Karpas-422 (cell line): ENCODE data around the gene SLC35B3. TPM values are rescaled to one million over a fixed set of nuclear protein-coding genes. Genes with fewer than 3 reads are reported as not detected.

Source experiments
- DNase-seq: peaks from one replicate; pipeline ENCODE4 v3.0.0-alpha.2; 2015
- H2AFZ ChIP-seq: fragments of 200-600 bp; sonication (generic); 2 replicates; pipeline ENCODE4 v1.6.1; 2014; ENCODE audit warnings: antibody characterized with exemption, low read length, mixed read lengths
- H3K27ac ChIP-seq: fragments of 200-600 bp; sonication (generic); 2 replicates; pipeline ENCODE4 v1.5.1; 2014; ENCODE audit warnings: mild to moderate bottlenecking, low read length, moderate library complexity
- H3K27me3 ChIP-seq: fragments of 200-600 bp; sonication (generic); 2 replicates; pipeline ENCODE4 v1.6.1; 2014; ENCODE audit warnings: low read length, mixed read lengths
- H3K36me3 ChIP-seq: fragments of 200-600 bp; sonication (generic); 2 replicates; pipeline ENCODE4 v1.6.1; 2014; ENCODE audit warnings: low read length, mixed read lengths; ENCODE audit not compliant: insufficient read depth
- H3K4me1 ChIP-seq: fragments of 200-600 bp; sonication (generic); 2 replicates; pipeline ENCODE4 v1.6.1; 2014; ENCODE audit warnings: mild to moderate bottlenecking, low read length, mixed read lengths
- H3K4me2 ChIP-seq: fragments of 200-600 bp; sonication (generic); 2 replicates; pipeline ENCODE4 v1.6.1; 2014; ENCODE audit warnings: low read length, low read depth, mild to moderate bottlenecking; ENCODE audit not compliant: poor library complexity, severe bottlenecking
- H3K4me3 ChIP-seq: fragments of 200-600 bp; sonication (generic); 2 replicates; pipeline ENCODE4 v1.5.1; 2014; ENCODE audit warnings: mild to moderate bottlenecking, antibody characterized with exemption, low read length, mixed read lengths
- H3K79me2 ChIP-seq: fragments of 200-600 bp; sonication (generic); 2 replicates; pipeline ENCODE4 v1.6.1; 2014; ENCODE audit warnings: mild to moderate bottlenecking, low read length, mixed read lengths
- H3K9ac ChIP-seq: fragments of 200-600 bp; sonication (generic); 2 replicates; pipeline ENCODE4 v1.6.0; 2014; ENCODE audit warnings: low read length
- H3K9me2 ChIP-seq: fragments of 200-600 bp; sonication (generic), shearing (Covaris generic); replicated peaks from 2 replicates; pipeline ENCODE4 v1.6.0; 2014; ENCODE audit warnings: mild to moderate bottlenecking, low read length, moderate library complexity; ENCODE audit not compliant: insufficient read depth
- H3K9me3 ChIP-seq: fragments of 300-700, 200-600 bp; sonication (generic); 2 replicates; pipeline ENCODE4 v1.6.1; 2014; ENCODE audit warnings: low read length, mixed read lengths
- H4K20me1 ChIP-seq: fragments of 200-600 bp; sonication (generic); 2 replicates; pipeline ENCODE4 v1.6.1; 2014; ENCODE audit warnings: mild to moderate bottlenecking, antibody characterized with exemption, low read length, low read depth; ENCODE audit not compliant: insufficient read depth
- total RNA-seq: library from RNA; depleted of rRNA; stranded (reverse); fragments of >200 nt; shearing (Covaris generic); gene quantifications from 2 replicates; pipeline ENCODE4 v1.2.3, GENCODE V29; 2014; ENCODE audit warnings: low replicate concordance

The SLC35B3 gene
- total RNA-seq, 1 experiment from 2014 or later = 18.2 TPM

DNA sequence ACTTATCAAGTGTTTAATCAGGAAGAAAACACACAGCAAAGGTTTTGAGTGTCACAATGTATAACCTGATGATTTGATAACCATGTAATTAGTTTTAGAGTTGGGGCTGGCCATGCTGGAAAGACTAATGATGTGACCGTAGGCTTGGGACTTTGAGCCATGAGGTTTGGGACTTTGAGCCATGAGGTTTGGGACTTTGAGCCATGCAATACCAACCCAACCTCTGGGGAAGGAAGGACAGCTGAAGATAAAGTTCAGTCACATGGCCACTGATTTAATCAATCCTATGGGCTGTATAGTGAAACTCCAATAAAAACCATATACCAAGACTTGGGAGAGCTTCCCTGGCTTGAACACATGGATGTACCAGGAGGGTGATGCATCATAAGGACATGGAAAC lies 32.8 kb downstream of the SLC35B3 start:
- H3K27ac ChIP-seq = no peak overlapping the region

GRCh38 chr6:8400663-8401062 lies 34.7 kb downstream of the SLC35B3 start:
- DNase-seq = no peak
- no peaks in the 10 kb centered on the region for H4K20me1 ChIP-seq
- no peak overlapping the region for H3K4me3 ChIP-seq
- no peaks in the 10 kb centered on the region for H3K36me3 ChIP-seq
- no peaks in the 10 kb centered on the region for H3K27me3 ChIP-seq
- no peaks in the 10 kb centered on the region for H3K9me3 ChIP-seq
- no peak overlapping the region for H3K9ac ChIP-seq
- H3K27ac ChIP-seq = no peak overlapping the region
- no peaks in the 10 kb centered on the region for H3K9me2 ChIP-seq
- no peaks in the 10 kb centered on the region for H3K4me1 ChIP-seq
- H3K79me2 ChIP-seq = no peaks in the 10 kb centered on the region
- H2AFZ ChIP-seq = no peak overlapping the region
- no peak overlapping the region for H3K4me2 ChIP-seq

More for the DNA sequence above, 32.8 kb downstream of the SLC35B3 start:
- no peak overlapping the region for H2AFZ ChIP-seq
- no peaks in the 10 kb centered on the region for H3K27me3 ChIP-seq
- DNase-seq = no peak
- no peaks in the 10 kb centered on the region for H3K79me2 ChIP-seq
- H3K9me3 ChIP-seq = no peaks in the 10 kb centered on the region
- H3K4me3 ChIP-seq = no peak overlapping the region
- no peaks in the 10 kb centered on the region for H3K4me1 ChIP-seq
- H4K20me1 ChIP-seq = no peaks in the 10 kb centered on the region
- no peak overlapping the region for H3K9ac ChIP-seq
- no peaks in the 10 kb centered on the region for H3K36me3 ChIP-seq
- no peaks in the 10 kb centered on the region for H3K9me2 ChIP-seq
- H3K4me2 ChIP-seq = no peak overlapping the region

DNA sequence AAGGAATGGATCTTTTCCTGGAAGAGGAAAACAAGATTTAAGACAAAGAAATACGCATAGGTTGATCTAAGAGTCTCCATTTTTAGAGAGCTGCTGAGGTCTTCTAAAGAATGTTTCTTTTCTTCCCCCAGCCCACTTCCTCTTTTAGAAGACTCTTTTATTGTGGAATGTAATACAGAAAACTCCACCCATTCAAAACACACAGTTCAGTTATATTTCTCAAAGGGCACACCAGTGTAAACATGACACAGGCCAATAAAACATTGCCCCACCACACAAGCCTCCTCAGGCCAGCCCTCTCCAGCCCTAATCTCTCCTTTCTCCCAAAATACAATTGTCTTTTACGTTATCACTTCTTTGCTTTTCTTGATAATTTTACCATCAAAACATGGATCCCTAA lies 42.8 kb downstream of the SLC35B3 start:
- H3K27me3 ChIP-seq = no peaks in the 10 kb centered on the region
- no peaks in the 10 kb centered on the region for H3K4me1 ChIP-seq
- H3K9ac ChIP-seq = no peak overlapping the region
- no peaks in the 10 kb centered on the region for H3K36me3 ChIP-seq
- H3K9me2 ChIP-seq = no peaks in the 10 kb centered on the region
- no peak overlapping the region for H2AFZ ChIP-seq
- no peak overlapping the region for H3K27ac ChIP-seq
- DNase-seq = no peak
- no peaks in the 10 kb centered on the region for H3K79me2 ChIP-seq
- H4K20me1 ChIP-seq = no peaks in the 10 kb centered on the region
- H3K4me2 ChIP-seq = no peak overlapping the region
- H3K9me3 ChIP-seq = no peaks in the 10 kb centered on the region
- H3K4me3 ChIP-seq = no peak overlapping the region

DNA sequence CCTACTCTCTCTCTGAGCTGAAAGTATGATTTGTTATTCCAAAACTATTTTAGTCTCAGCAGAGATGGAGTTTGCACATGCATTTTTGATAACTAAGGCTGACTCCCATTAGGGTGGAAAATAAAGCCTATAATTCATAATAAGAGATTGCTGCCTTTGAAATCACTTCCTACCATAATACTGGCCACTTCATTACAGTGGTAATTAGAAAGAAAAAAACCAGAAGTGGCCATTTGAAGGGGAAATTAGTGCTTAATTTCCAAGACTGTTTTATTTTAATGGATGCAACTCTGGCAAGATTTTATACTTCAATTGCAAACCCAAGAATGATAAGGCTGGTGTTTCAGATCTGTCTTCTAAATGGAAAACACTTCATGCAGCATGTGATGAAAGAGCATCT lies 43.4 kb downstream of the SLC35B3 start:
- no peak overlapping the region for H3K27ac ChIP-seq
- H3K9me2 ChIP-seq = no peaks in the 10 kb centered on the region
- no peak for DNase-seq
- no peaks in the 10 kb centered on the region for H3K27me3 ChIP-seq
- no peaks in the 10 kb centered on the region for H3K9me3 ChIP-seq
- no peak overlapping the region for H2AFZ ChIP-seq
- no peak overlapping the region for H3K9ac ChIP-seq
- H3K4me3 ChIP-seq = no peak overlapping the region
- no peaks in the 10 kb centered on the region for H3K79me2 ChIP-seq
- H3K36me3 ChIP-seq = no peaks in the 10 kb centered on the region
- no peak overlapping the region for H3K4me2 ChIP-seq
- H3K4me1 ChIP-seq = no peaks in the 10 kb centered on the region
- H4K20me1 ChIP-seq = no peaks in the 10 kb centered on the region

- DNase-seq = no peak
Measured at GRCh38 chr6:8389036-8389818, 46.1 kb downstream of the SLC35B3 start.

GRCh38 chr6:8387942-8388437 lies 47.4 kb downstream of the SLC35B3 start:
- H3K27ac ChIP-seq = no peak overlapping the region
- H3K4me3 ChIP-seq = no peak overlapping the region
- no peak overlapping the region for H2AFZ ChIP-seq
- no peaks in the 10 kb centered on the region for H3K36me3 ChIP-seq
- DNase-seq = no peak
- no peaks in the 10 kb centered on the region for H3K27me3 ChIP-seq
- H3K4me1 ChIP-seq = no peaks in the 10 kb centered on the region
- no peaks in the 10 kb centered on the region for H3K9me3 ChIP-seq
- H3K4me2 ChIP-seq = no peak overlapping the region
- H3K79me2 ChIP-seq = no peaks in the 10 kb centered on the region
- no peaks in the 10 kb centered on the region for H3K9me2 ChIP-seq
- no peak overlapping the region for H3K9ac ChIP-seq
- no peaks in the 10 kb centered on the region for H4K20me1 ChIP-seq

More at GRCh38 chr6:8389036-8389818, 46.1 kb downstream of the SLC35B3 start:
- no peak overlapping the region for H2AFZ ChIP-seq
- no peaks in the 10 kb centered on the region for H3K9me2 ChIP-seq
- H3K9me3 ChIP-seq = no peaks in the 10 kb centered on the region
- no peaks in the 10 kb centered on the region for H3K36me3 ChIP-seq
- H3K4me1 ChIP-seq = no peaks in the 10 kb centered on the region
- H3K4me3 ChIP-seq = no peak overlapping the region
- H3K79me2 ChIP-seq = no peaks in the 10 kb centered on the region
- no peak overlapping the region for H3K9ac ChIP-seq
- no peak overlapping the region for H3K27ac ChIP-seq
- no peak overlapping the region for H3K4me2 ChIP-seq
- H3K27me3 ChIP-seq = no peaks in the 10 kb centered on the region
- no peaks in the 10 kb centered on the region for H4K20me1 ChIP-seq

DNA sequence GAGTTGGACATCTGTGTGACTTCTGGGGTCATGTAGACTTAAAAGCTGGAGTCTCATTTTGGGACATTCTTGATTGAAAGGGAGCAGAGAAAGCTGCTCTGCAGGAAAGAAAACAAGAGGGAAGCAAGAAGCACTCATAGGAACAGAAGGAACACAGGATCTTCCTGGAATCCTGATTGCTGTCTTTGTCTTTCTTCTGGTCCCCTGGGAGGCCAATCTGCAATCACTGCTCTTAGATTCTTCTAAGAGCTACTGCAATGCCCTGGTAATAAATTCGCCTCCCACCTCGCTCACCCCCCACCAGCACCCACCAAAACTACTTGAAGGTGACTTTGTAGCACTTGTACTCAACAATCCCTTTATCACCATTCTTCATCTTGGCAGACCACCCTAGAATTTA lies 51.8 kb downstream of the SLC35B3 start:
- Histone ChIP-seq H3K27ac (no peak overlapping the region), H4K20me1 (no peaks in the 10 kb centered on the region), H3K79me2 (no peaks in the 10 kb centered on the region), H3K9ac (no peak overlapping the region), H3K9me3 (no peaks in the 10 kb centered on the region), H3K27me3 (no peaks in the 10 kb centered on the region), H3K4me1 (no peaks in the 10 kb centered on the region), H3K4me2 (no peak overlapping the region), H3K4me3 (no peak overlapping the region), H2AFZ (no peak overlapping the region), H3K9me2 (no peaks in the 10 kb centered on the region), H3K36me3 (no peaks in the 10 kb centered on the region)
- DNase-seq = no peak

DNA sequence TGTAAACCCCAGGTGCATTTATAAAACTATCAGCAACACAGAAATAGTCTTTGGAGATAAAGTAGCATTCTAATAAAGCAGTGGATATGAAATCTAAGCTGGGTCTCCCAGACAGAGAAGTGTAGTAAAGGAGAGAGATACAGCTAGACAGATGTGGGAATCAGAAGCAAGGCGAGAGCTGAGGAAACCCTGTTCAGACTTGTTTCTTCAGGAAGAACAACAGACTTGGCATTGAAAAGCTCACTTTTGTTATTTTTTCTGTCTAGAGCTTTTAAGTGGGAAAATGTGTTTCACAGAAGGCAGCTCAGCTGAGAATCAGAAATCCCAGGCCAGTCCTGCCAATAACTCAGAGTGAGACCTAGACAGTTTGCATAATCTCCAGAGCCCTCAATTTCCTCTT lies 52.9 kb downstream of the SLC35B3 start:
- Histone ChIP-seq H3K79me2 (no peaks in the 10 kb centered on the region), H3K36me3 (no peaks in the 10 kb centered on the region), H3K27ac (no peak overlapping the region), H3K9me3 (no peaks in the 10 kb centered on the region), H2AFZ (no peak overlapping the region), H3K9me2 (no peaks in the 10 kb centered on the region), H3K27me3 (no peaks in the 10 kb centered on the region), H3K4me3 (no peak overlapping the region), H3K9ac (no peak overlapping the region), H3K4me1 (no peaks in the 10 kb centered on the region), H3K4me2 (no peak overlapping the region), H4K20me1 (no peaks in the 10 kb centered on the region)
- DNase-seq = no peak
